Hematopoietic multipotent progenitor cell treated with erythropoietin and hydrocortisone succinate and interleukin-3 and kit ligand, for 15 days (in vitro differentiated cells): ENCODE measurements around the gene MSTN.
"Not testable (repeated sequence)": the region's sequence is repeated elsewhere in the genome, so short reads cannot be mapped to it uniquely, and the experiment has no call there.

Source experiments
- DNase-seq: peaks from one replicate; pipeline ENCODE4 v3.0.0-alpha.2; 2015; ENCODE audit warnings: low spot score

MSTN gene

GRCh38 chr2:190063624-190064023, 1.1 kb upstream of the MSTN start:
- DNase-seq: no peak

GRCh38 chr2:190062053-190062452, 476 bp downstream of the MSTN start:
- DNase-seq: no peak

GRCh38 chr2:190060626-190061025, 1.9 kb downstream of the MSTN start:
- no peak for DNase-seq

GRCh38 chr2:190060019-190060418, 2.5 kb downstream of the MSTN start:
- no peak for DNase-seq

GRCh38 chr2:190053426-190053825, 9.1 kb downstream of the MSTN start:
- DNase-seq: no peak

- no peak for DNase-seq
Measured at GRCh38 chr2:190052307-190052706, 10.2 kb downstream of the MSTN start.

GRCh38 chr2:190051223-190051622, 11.3 kb downstream of the MSTN start:
- DNase-seq: no peak

GRCh38 chr2:190050001-190050400, 12.5 kb downstream of the MSTN start:
- DNase-seq: no peak

- DNase-seq: no peak
Measured at GRCh38 chr2:190044866-190045265, 17.7 kb downstream of the MSTN start.

- DNase-seq: no peak
Measured at GRCh38 chr2:190043441-190043840, 19.1 kb downstream of the MSTN start.

GRCh38 chr2:190036071-190036470, 26.5 kb downstream of the MSTN start:
- DNase-seq: no peak

- DNase-seq: not testable (repeated sequence)
Measured at GRCh38 chr2:190034417-190034816, 28.1 kb downstream of the MSTN start.

- no peak for DNase-seq
Measured at GRCh38 chr2:190031969-190032618, 30.4 kb downstream of the MSTN start.

GRCh38 chr2:190023860-190024259, 38.7 kb downstream of the MSTN start:
- peak; percentile 67 for DNase-seq

GRCh38 chr2:190020720-190021119, 41.8 kb downstream of the MSTN start:
- no peak for DNase-seq

- no peak for DNase-seq
Measured at GRCh38 chr2:190017837-190018236, 44.7 kb downstream of the MSTN start.

GRCh38 chr2:190015969-190016368, 46.6 kb downstream of the MSTN start:
- not testable (repeated sequence) for DNase-seq
